GM12864 (cell line): ENCODE results near the gene PNPLA2.

Source experiments
- DNase-seq: peaks from one replicate; pipeline ENCODE4 v3.0.0-alpha.2; 2011; ENCODE audit warnings: low read depth
- H3K4me3 ChIP-seq: 2 replicates; pipeline ENCODE4 v1.5.1; 2011; ENCODE audit warnings: mild to moderate bottlenecking, low read depth, low read length, control low read depth
- TF ChIP-seq, protein P1 (sequence below): IDR thresholded peaks from 2 replicates; pipeline ENCODE4 v1.5.1; 2011; ENCODE audit warnings: low read depth, mild to moderate bottlenecking, moderate library complexity, low read length, control low read depth, inconsistent platforms; ENCODE audit errors: missing control alignments

The PNPLA2 gene

DNA sequence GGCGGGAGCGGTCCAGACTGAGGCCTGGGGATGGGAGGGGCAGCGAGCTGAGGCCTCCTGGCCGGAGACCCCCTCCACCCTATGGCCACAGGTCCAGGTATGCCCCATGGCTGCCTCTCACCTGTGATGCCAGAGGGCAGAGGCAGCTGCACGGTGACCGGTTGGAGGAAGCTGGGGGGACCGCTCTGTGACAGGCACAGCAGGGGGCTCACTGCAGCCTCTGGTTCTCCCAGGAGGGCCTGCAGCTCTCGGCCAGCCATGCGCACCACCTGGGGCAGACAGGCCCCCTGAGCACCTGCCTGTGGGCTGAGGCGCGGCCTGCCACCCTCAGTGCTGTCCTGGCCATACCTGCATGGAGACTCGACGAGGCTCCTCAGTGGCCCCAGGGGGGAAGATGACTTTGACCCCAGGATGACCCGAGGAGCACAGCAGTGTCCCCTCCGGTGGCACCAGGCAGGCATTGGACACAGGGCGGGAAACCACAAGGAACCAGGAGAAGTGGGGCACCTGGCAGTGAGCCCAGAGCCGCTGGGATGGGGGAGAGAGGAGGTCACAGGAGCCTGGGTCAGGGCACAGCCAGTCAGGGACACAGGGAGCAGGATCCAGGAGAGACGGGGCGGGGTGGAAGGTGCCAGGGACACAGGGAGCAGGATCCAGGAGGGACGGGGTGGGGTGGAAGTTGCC, 17.5 kb upstream of the PNPLA2 start:
- H3K4me3 ChIP-seq, result no peak overlapping the region
- TF ChIP-seq, protein P1, sequence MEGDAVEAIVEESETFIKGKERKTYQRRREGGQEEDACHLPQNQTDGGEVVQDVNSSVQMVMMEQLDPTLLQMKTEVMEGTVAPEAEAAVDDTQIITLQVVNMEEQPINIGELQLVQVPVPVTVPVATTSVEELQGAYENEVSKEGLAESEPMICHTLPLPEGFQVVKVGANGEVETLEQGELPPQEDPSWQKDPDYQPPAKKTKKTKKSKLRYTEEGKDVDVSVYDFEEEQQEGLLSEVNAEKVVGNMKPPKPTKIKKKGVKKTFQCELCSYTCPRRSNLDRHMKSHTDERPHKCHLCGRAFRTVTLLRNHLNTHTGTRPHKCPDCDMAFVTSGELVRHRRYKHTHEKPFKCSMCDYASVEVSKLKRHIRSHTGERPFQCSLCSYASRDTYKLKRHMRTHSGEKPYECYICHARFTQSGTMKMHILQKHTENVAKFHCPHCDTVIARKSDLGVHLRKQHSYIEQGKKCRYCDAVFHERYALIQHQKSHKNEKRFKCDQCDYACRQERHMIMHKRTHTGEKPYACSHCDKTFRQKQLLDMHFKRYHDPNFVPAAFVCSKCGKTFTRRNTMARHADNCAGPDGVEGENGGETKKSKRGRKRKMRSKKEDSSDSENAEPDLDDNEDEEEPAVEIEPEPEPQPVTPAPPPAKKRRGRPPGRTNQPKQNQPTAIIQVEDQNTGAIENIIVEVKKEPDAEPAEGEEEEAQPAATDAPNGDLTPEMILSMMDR, result no peak
- DNase-seq, result no peak

DNA sequence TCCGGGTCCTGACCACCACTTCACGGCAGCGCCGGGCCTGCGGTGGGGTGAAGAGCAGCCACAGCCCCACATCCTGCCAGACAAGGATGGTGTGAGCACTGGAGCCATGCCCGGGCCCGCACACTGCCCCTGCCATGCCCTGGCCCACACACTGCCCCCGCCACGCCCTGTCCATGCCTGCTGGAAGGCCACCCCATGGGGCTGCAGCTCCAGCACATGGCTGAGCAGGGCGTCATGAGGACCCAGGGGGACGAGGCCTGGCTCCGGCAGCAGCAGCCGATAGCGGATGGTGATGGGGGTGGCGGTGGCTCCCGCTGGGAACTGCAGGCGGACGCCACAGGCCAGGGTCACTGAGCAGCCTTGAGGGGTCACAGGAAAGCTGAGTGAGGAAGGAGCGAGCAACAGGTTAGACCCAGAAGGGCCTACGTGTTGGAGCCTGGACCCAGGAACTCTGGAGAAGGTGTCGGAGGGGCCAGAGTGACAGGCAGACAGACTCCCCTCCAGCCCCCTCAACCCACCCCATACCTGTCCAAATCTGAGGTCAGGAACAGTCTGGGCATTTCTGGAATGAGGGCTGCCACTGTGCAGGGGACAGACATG, 16.6 kb upstream of the PNPLA2 start:
- TF ChIP-seq, protein P1, result no peak
- H3K4me3 ChIP-seq, result no peak overlapping the region
- no peak for DNase-seq

DNA sequence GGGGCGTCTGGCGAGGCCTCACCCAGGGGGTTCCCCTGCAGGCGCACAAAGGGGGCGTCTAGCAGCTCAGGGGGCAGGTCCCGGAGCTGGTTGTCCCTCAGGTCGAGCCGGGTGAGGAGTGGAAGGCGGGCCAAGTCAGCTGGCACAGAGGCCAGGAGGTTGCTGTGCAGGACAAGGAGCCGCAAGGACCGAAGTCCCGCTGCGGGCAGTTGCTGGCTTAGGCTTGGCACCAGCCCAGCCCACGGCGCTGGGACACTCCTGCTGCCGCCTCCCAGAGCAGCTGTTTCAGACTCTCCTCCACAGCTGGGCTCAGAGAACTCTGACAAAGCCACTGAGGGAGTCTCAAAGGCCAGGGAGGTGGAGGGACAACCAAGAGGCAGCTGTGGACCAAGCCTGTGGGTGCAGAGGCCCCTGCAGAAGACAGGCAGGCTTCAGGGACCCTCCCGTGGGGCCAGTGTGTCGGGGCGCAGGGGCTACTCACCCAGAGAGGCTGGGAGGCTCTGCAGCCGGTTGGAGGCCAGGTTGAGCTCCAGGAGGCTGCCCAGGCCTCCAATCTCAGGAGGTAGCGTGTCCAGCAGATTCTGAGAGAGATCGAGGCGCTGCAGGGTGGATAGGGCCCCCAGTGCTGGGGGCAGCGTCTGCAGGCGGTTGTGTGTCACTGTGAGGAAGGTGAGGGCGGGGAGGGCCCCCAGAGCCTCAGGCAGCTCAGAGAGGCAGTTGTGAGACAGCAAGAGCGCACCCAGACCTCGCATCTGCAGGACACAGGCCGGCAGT, 15.8 kb upstream of the PNPLA2 start:
- no peak for DNase-seq
- H3K4me3 ChIP-seq, result no peak overlapping the region
- TF ChIP-seq, protein P1, result no peak

DNA sequence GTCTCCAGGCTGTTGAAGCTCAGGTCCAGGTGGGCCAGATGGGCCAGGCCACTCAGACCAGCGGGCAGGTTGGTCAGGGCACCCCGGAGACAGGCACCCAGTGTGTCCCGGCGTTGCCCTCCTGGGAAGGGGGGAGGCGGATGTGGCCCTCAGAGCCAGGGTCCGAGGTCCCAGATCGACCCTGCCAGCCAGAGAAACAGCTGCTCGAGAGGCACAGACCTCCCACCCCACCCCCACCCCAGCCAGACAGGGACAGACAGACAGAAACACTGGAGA, 15.3 kb upstream of the PNPLA2 start:
- TF ChIP-seq, protein P1, result no peak
- peak overlapping the region; percentile 60 for H3K4me3 ChIP-seq
- no peak for DNase-seq

DNA sequence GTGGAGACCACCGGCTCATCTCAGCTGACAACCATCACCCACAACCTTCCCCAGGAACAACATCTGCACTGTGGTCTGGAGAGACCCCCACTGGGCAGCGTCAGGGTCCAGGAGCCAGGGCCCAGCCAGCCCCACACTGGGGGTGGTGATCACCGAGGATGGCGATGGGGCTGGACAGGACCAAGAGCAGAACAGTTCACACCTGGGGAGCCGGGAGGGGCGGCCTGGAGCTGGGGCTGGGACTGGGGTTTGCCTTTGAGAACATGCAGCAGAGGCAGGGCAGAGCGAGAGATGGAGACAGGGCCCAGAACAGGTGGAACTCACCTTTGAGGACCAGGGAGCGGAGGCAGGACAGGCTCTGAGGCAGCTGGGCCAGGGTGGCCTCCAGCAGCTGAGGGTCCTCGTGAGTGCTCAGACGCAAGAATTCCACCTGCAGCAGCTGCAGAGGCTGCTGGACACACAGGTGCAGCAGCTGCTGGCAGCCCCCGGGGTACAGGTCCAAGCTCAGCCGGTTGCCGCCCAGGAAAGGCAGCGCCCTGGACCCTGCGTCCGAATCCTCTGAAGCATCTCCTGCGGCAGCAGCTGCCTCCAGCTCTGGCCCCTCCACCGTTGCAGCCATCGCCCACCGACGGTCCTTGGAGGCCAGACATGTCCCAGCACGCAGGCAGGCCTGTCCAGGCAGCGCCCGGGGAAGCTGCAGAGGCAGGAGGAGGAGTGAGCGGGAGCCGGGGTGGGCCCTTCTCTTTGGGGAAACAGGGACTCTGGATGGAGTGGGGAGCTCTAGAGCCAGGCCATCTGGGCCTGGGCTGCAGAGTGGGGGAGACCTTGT, 14.7 kb upstream of the PNPLA2 start:
- peak overlapping the region; percentile 60 for H3K4me3 ChIP-seq
- DNase-seq, result no peak
- TF ChIP-seq, protein P1, result no peak

DNA sequence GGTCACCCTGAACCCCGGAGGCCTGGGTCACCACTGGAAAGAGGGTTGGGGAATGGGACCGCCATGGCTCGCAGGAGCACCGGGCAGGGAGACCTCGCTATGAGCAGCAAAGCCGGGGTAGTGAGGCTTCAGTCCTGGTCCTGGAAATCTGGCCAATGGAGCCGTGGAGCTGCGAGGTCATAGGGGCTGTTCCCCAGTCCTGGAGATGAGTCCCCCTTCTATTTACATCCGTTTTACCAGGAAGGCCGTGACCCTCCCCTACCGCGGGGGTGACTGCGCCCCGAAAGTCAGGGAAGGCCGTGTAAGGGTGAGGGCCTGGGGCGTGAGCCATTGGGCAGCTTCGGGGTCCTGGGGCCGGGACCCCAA, 14.1 kb upstream of the PNPLA2 start:
- no peak for DNase-seq
- peak overlapping the region; percentile 60 for H3K4me3 ChIP-seq
- TF ChIP-seq, protein P1, result no peak
